SIG-M5 treated with dmso at 0.1 percent for 504 hours (cell line): ENCODE results near the gene TSPAN15.

ENCODE experiments used
- DNase-seq: peaks from one replicate; lab custom pipeline; 2025; ENCODE audit not compliant: unreplicated experiment; lab: John Stamatoyannopoulos, UW

The TSPAN15 gene

DNA sequence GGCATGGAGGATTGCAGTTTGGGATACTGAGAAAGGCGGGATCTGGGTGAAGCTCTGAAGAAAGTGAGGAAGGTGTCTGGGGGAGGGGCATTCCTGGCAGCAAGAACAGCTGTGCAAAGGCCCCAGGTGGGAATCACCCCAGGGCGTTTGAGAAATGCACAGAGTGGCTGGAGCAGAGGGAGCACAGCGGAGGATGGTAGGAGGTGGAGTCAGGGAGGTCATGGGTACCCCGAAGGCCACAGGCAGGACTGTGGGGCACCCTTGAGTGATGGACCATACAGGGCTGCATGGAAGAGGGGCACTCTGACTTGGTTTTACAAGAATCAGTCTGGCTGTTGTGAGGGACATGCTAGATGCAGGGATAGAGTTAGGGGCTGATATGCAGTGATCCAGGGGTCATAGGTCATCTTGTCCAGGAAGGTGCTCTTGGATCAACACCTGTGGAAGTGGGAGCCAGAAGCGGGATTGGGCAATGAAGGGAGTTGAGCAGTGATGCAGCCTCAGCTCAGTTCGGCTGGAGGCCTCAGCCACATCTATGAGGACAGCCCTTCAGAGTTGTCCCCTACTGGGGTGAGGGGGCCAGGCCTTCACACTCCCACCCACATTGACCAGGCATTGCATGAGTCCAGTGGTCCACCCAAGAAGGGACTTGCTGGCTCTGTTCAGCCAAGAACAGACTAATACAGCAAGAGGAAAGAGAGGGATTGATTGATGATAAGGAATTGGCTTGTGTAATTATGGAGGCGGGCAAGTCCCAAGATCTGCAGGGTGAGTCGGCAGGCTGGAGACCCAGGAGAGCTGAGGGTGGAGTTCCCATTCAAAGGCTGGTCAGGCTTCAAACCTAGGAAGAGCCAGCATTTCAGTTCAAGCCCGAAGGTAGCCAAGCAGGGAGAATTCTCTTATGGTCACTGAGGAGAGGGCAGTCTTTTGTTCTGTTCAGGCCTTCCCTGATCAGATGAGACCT lies 48.7 kb downstream of the TSPAN15 start:
- DNase-seq, result no peak

DNA sequence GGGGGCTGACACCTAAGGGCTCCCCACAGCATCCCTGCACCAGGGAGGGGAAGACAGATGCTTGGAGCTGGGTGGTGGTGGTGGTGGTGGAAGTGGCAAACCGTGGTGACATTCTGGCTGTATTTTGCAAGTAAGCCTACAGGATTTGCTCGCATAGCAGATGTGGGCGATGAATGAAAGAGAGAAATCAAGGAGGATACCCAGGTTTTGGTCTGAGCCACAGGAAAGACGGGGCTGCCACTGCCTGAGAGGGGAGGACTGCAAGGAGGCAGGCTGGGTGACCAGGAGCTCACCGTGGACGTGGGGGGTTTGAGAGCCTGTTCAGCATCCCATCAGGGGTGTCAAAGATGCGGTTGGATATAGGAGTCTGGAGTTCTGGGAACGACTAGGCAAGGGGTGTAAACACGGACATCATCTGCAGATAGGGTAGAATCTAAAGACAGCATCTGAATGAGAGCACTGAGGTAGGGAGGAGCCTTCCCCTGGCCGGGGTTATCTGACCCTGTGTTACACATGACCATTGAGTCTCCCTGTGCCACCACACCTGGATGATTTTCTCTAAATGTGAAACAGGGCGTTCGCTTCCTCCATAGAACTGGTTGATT lies 49.7 kb downstream of the TSPAN15 start:
- DNase-seq, result no peak

DNA sequence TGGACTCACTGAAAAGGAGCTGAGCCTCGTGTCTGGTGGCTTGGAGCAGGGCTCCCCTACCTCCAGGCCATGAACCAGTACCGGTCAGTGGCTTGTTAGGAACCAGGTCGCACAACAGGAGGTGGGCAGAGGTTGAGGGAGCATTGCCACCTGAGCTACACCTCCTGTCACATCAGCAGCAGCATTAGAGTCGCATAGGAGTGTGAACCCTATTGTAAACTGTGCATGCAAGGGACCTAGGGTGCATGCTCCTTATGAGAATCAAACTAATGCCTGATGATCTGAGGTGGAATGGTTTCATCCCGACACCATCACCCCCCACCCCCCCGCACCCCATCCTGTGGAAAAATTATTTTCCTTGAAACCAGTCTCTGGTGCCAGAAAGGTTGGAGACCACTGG lies 50.4 kb downstream of the TSPAN15 start:
- DNase-seq, result no peak

DNA sequence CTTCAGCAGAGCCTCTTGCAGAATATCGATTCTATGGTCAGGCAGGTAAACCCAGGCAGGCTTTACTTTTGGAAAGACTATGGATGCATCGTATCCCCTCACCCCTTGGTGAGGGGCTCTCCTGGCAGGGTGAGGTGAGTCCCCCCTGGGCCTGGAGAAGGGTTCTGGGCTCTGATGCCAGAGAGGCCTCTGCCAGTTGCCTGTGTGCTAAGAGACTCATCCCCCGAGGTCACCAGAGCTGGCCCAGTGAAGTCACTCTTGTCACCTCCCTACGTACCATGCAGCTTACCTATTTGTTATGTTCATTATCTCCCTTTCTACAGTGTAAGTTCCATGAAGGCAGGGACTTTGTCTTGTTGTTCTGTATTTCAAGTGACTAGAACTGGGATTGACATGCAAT lies 51.3 kb downstream of the TSPAN15 start:
- no peak for DNase-seq

DNA sequence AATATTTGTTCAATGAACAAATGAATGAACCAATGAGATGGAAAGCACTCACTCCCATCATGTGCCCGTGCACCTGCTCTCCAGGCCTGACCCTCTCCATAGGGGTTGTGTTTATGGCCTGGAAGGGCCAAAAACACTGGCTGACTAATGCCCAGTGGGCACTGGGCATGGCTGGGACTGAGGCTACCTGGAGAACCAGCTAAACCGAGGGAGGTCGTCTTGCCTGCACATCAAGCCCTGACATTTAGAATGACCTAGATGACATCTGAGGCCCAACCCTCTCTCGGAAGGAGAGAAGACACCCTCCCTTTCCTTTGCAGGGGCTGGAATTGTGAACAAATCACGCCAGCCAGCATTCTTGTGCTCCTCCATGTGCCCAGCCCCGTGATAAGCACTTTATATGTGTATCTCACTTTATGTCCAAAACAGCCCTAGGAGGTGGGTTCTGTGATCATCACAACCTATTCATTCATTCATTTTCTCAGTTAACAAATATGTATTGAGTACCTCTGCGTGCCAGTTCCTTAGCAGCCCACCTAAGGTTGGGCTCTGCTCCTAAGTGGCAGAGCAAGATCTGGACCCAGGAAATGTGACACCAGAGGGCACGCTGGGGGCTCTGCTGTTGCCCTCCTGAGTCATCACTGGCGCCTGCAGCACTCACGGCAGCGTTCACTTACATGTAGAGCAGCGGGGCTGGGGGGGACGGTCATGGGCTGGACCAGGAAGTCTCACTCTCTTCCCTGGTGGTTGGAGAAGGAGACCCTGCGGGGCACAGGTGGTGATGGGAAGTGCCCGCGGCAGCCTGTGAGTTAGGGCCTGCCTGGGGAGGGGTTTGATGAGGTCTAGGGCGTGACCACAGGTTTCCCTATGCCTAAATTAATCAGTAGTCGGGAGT lies 52.0 kb downstream of the TSPAN15 start:
- DNase-seq, result no peak

DNA sequence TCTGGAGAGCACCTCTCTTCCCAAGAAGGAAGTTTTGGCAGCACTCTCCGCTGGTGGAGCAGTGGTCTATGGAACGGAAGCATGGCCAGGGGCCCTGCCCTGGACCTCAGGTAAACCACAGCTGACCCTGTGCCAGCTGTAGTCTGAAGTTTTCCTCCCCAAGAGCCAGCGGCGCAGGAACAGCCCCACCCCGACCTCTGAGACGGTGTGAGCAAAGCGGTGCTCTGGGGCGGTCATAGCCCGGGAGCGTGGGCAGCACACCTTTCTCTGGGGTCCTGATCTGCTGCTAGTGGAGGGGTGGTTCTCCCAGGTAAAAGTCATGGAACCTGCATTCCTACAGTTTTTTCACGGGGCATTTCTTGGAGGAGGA lies 52.6 kb downstream of the TSPAN15 start:
- no peak for DNase-seq

DNA sequence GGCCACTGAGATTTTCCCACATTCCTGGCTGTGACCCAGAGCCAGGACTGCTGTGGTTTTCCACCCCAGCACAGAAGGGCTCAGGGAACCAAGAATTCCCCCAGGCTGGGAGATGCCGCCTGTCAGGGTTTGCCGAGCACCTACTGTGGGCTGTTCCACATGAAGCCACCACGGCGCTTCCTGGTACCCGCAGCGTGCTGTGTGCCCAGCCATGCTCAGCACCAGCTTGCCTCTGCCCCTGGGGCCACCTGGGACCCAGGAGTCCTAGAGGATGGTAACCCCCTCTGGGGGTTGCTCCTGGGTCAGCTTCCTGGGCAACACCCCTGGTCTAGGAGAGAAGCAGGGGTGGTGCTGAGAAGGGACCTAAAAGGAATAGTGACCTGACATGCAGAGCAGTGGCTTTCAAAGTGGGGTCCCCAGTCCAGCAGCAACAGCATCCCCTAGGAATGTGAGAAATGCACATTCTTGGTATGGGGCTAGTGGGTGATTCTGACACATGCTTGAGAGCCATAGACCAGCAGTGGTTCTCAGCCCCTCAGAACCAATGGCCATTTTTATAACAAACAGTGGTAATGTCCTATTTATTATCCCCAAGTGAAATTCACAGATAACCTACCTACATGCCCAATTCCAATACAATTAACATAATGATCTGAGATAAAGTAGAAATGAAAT lies 53.4 kb downstream of the TSPAN15 start:
- no peak for DNase-seq

DNA sequence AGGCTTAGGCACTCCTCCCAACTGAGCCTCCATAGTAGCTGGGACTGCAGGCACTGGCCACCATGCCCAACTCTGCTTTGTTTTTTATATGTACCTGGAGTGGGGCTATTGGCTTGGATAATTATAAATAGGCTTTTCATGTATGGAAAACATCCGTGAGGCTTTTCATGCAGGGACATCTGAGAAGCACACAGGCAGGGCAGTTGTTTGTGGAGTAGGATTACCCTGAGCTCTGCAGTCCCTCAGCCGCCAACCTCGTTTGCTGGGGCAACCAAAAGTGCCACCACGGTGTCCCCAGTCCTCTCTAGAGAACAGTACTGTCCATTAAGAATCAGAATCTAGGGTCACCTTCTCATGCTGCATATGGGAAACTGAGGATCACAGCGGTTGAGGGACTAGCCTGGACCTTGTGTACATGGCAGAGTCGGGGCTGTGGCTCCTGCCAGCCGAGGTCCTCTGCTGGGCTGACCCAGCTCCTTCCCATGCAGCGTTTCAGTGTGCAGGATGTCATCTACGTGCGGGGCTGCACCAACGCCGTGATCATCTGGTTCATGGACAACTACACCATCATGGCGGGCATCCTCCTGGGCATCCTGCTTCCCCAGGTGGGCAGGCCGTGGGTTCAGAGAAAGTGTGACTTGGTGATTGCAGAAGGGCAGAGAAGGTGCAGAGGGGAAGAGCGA lies 54.5 kb downstream of the TSPAN15 start:
- DNase-seq, result no peak

DNA sequence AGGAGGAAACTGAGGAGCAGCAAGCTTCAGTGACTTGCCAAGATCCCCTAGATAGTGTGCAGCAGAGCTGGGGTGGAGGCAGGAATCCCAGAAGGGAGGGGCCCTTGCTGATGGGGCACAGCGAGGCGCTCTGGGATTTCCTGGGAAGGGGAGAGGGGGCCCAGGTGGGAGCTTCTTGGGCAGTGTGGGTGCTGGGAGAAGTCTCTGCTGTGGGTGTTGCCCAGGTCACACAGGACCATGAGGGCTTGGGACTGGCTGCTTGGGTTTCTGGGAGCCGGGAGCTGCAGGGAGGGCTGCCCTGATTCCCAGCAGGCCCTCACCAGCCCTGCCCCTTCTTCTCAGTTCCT lies 55.2 kb downstream of the TSPAN15 start:
- DNase-seq, result no peak

DNA sequence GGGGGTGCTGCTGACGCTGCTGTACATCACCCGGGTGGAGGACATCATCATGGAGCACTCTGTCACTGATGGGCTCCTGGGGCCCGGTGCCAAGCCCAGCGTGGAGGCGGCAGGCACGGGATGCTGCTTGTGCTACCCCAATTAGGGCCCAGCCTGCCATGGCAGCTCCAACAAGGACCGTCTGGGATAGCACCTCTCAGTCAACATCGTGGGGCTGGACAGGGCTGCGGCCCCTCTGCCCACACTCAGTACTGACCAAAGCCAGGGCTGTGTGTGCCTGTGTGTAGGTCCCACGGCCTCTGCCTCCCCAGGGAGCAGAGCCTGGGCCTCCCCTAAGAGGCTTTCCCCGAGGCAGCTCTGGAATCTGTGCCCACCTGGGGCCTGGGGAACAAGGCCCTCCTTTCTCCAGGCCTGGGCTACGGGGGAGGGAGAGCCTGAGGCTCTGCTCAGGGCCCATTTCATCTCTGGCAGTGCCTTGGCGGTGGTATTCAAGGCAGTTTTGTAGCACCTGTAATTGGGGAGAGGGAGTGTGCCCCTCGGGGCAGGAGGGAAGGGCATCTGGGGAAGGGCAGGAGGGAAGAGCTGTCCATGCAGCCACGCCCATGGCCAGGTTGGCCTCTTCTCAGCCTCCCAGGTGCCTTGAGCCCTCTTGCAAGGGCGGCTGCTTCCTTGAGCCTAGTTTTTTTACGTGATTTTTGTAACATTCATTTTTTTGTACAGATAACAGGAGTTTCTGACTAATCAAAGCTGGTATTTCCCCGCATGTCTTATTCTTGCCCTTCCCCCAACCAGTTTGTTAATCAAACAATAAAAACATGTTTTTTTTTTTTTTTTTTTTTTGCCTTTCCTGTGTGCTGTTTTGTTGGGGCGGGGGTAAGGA lies 55.8 kb downstream of the TSPAN15 start:
- no peak for DNase-seq

DNA sequence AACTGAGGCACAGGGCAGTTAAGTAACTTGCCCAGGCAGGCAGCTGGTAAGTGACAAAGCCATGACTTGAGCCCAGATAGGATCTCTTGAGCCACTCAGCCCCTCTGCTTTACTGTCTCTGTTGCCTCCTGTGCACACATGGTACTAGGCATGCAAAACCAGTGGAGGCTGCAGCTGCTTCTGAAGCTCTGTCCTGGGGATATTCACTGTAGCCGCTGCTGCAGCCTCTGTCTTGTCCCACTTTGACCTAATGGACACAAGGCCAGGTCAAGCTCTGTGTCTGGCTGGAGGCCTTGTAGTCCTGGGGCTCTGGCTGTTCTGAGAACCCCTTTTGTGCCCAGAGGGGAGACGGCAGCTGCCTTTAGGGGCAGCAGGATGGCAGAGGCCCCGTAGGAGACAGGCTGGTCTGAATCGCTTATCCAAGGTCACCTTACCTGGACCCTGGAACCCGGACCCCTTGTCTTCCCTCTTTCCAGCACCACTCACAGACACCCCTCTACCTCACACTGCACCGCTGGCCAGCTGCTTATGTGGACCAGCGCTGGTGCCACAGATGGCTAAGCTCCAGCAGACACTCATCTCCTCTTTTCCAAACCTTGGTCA lies 57.6 kb downstream of the TSPAN15 start:
- DNase-seq, result no peak

DNA sequence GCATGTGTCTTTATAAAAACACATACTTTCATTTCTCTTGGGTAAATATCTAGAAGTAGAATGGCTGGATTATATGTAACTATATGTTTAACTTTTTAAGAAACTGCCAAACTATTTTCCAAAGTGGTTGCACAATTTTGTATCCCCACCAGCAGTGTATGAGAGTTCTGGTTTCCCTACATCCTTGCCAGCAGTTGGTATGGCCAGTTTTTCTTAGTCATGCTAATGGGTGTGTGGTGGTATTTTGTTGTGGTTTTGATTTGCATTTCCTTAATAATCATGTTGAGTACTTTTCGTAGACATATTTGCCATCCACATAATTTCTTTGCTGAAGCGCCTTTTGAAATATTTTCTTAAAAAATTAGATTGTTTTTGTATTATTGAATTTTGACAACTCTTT lies 61.6 kb downstream of the TSPAN15 start:
- DNase-seq, result no peak

DNA sequence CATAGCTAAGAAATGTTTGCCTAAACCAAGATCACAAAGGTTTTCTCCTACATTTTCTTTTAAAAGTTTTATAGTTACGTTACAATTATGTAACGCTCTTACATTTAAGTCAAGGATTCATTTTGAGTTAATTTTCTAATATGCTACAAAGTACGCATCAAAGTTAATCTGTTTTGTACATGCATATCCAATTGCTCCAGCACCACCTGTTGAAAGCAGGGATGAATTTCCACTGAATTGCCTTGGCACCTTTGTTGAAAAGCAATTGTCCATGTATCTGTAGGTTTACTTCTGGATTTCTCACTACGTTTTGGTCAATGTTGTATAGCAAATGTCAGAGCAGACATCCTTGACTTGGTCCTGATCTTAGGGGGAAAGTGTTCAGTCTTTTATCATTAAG lies 62.4 kb downstream of the TSPAN15 start:
- DNase-seq, result no peak

DNA sequence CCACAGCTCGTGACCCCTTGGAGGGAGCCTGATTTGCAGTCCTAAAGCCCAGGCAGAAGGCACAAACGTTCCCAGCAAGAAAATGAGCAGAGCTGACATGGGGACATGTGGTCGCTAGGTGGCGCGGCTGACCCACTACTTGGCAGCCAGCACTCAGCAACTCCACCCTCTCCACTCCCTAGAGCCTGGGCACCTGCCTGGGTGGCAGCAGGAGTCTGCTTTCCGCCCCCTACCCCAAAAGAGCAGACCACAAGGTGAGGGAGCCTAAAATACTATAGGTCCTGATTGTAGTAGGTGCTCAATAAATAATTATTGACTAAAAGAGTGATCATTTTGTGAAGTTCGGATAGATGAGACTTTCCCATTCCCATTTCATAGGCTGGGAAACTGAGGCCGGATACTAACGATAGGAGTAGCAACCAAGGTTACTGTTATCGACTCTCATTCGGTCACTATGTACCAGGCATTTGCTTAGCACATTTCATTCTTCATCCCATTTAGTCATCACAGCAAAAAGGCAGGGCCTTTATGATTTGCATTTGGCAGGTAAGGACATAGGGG lies 64.5 kb downstream of the TSPAN15 start:
- DNase-seq, result peak; percentile 65

DNA sequence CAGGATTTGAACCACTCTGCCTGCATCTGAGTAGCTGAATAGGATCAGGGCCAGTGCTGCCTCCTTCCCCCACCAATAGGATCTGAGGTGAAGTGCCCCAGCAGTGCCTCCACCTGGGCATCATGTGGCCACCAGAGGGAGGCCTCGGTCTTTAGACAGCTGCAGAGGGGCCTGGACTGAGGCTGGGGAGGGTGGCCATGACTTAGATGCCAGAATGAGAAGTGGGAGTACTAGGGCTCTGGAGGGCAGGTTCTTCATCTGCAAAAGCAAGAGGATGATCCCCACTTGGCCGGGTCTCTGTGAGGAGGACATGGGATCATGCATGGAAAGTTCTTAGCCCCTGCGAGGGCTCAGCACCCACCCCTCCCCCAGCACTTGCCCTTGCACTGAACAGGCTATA lies 65.1 kb downstream of the TSPAN15 start:
- DNase-seq, result peak; percentile 29

DNA sequence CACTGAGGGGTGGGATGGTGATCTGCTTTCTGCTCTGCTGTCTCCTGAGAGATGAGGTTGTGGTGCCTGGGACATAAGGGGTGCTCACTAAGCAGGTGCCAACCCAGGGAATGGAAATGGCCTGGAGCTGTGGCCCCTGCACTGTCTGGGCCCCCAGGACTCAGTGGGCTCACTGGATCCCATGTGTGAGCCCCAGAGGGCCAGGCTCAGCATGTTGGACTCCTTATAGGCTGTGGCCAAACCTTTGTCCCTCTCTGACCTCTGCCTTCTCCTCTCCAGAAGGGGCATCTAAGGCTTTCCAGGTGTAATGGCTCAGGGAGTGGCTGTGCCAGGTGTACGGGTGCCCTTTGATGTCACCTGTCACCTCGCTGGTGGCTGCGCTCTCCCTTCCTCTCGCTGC lies 65.5 kb downstream of the TSPAN15 start:
- DNase-seq, result no peak

DNA sequence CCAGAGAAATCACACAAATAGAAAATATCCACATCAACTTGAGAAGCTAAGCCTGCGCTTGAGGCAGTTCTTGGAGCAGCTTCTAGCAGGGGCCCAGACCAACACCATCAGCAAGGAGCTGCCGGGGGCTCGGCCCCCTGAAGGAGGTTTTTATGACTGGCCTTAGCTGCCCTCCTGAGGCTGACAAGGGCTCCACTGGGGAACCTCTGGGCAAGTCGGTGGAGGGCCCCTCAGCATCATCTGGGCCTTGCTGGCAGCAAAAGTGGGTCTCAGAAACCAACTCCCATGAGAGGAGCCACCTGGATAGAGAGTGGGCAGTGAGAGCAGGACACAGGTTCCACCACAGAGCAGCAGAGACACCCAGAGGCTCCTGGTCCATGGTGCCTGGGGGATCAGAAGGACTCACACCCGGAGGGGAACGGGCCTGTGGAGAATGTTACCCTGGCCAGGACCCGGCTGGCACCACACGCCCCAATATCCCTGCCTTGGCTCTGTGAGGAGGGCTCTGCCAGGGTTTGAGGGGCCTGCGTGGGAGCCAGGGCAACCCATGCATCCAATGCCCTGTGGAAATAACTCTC lies 66.1 kb downstream of the TSPAN15 start:
- no peak for DNase-seq

DNA sequence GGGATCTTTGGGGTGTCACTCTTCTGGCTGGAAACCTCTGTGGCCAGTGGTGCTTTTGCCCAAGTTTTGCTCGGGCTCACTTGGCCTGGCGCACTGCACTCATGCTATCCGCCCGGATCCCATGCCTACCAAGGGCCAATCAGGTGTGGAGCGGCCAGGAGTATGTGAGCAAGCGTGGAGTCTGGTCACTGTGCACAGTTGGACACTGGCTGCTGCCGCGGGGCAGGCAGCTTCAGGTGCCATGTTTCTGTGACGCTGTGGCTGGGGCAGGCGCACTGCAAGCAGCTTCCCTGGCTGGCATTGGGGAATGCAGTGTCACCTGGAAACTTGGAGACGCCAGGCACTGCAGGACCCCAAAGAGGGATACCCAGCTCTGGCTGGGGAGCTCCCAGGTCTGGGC lies 76.7 kb downstream of the TSPAN15 start:
- DNase-seq, result no peak

DNA sequence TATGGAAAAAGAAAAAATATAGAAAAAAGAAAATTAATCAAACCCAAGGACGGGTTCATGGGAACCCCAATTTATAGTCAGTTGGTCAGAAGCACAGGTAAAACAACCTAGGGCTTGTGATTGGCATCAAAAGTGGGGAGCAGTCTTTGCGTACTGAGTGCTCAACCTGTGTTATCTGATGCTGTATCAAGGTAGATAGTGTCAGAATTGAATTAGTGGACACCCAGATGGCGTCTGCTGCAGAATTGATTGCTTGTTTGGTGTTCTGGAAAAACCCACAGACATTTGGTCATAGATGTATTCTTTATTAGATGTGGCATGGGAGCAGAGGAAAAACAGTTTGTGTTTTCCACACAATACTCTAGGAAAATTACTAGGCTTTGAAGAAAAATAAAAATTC lies 82.4 kb downstream of the TSPAN15 start:
- no peak for DNase-seq
